ENCODE measurements around the gene BNIP3. TPM values are rescaled to one million over a fixed set of nuclear protein-coding genes. Genes with fewer than 3 reads are reported as not detected.

BNIP3 gene
- total RNA-seq, 1 donor from 2014 or later: 112 TPM

GRCh38 chr10:131961047-131961776 lies 20.5 kb downstream of the BNIP3 start:
- no peak overlapping the region for H3K4me3 Mint-ChIP-seq (ENCODE audit: unreplicated experiment)
- Histone ChIP-seq H4K20me1 (ENCODE audit: insufficient read depth, low read length) (peaks cover 4% of the 10 kb centered on the region), H3K36me3 (ENCODE audit: insufficient read depth, low read length) (peaks cover 14% of the 10 kb centered on the region), H3K4me1 (ENCODE audit: insufficient read depth, low read length) (no peaks in the 10 kb centered on the region), H3K27ac (ENCODE audit: low read depth, low read length) (no peak overlapping the region), H3K9me3 (ENCODE audit: insufficient read depth, low read depth, low read length) (no peaks in the 10 kb centered on the region), H3K4me3 (ENCODE audit: insufficient read depth, low read depth, low read length) (no peak overlapping the region), H3K79me2 (ENCODE audit: insufficient read depth, low read length) (no peaks in the 10 kb centered on the region), H3K27me3 (ENCODE audit: insufficient read depth, low read length) (no peaks in the 10 kb centered on the region), H3K4me2 (ENCODE audit: low read length) (no peak overlapping the region), H2AFZ (ENCODE audit: low read depth, low read length) (no peak overlapping the region), H3K9ac (ENCODE audit: low read length) (no peak overlapping the region)
- H3K27me3 Mint-ChIP-seq (ENCODE audit: low read depth, unreplicated experiment): no peaks in the 10 kb centered on the region
- DNase-seq (ENCODE audit: low read depth): no peak
- no peak overlapping the region for H3K27ac Mint-ChIP-seq (ENCODE audit: unreplicated experiment)
- no peak for TF ChIP-seq EZH2 (IDR thresholded peaks at IDR 0.05; ENCODE audit: insufficient read depth, low read length)
- TF ChIP-seq, protein P1, sequence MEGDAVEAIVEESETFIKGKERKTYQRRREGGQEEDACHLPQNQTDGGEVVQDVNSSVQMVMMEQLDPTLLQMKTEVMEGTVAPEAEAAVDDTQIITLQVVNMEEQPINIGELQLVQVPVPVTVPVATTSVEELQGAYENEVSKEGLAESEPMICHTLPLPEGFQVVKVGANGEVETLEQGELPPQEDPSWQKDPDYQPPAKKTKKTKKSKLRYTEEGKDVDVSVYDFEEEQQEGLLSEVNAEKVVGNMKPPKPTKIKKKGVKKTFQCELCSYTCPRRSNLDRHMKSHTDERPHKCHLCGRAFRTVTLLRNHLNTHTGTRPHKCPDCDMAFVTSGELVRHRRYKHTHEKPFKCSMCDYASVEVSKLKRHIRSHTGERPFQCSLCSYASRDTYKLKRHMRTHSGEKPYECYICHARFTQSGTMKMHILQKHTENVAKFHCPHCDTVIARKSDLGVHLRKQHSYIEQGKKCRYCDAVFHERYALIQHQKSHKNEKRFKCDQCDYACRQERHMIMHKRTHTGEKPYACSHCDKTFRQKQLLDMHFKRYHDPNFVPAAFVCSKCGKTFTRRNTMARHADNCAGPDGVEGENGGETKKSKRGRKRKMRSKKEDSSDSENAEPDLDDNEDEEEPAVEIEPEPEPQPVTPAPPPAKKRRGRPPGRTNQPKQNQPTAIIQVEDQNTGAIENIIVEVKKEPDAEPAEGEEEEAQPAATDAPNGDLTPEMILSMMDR (IDR thresholded peaks at IDR 0.05; ENCODE audit: insufficient read depth, low read depth, low read length): no peak
- peaks cover 2% of the 10 kb centered on the region for H3K4me1 Mint-ChIP-seq (ENCODE audit: low read depth, unreplicated experiment)
- no peak for FAIRE-seq
- peaks cover 6% of the 10 kb centered on the region for H3K36me3 Mint-ChIP-seq (ENCODE audit: low read depth, unreplicated experiment)
- no peaks in the 10 kb centered on the region for H3K9me3 Mint-ChIP-seq (ENCODE audit: unreplicated experiment)

DNA sequence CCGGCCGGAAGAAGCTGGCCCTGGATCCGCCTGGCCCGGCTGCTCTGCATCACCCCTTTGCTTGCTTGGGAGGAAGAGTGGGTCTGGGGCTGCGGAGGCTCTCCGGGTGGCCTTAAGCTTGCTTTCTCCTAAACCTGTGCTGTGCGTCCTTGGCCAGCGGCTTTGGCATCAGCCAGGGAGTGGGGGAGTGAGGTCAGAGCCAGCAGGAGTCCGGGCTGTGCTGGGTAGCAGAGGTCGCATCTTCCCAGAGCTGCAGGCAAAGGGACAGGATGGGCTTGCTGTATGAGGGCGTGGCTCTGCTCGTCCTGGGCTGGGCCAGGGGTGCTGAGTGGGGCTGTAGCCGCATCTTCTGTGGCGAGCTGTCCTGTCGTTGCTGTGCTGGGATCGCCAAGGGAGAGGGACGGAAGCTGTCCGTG lies 21.1 kb downstream of the BNIP3 start:
- Mint-ChIP-seq H3K4me3 (ENCODE audit: unreplicated experiment) (no peak overlapping the region), H3K27ac (ENCODE audit: unreplicated experiment) (no peak overlapping the region), H3K9me3 (ENCODE audit: unreplicated experiment) (no peaks in the 10 kb centered on the region), H3K27me3 (ENCODE audit: low read depth, unreplicated experiment) (no peaks in the 10 kb centered on the region), H3K4me1 (ENCODE audit: low read depth, unreplicated experiment) (peaks cover 2% of the 10 kb centered on the region), H3K36me3 (ENCODE audit: low read depth, unreplicated experiment) (peaks cover 9% of the 10 kb centered on the region)
- H3K4me1 ChIP-seq (ENCODE audit: insufficient read depth, low read length): no peaks in the 10 kb centered on the region
- H3K27ac ChIP-seq (ENCODE audit: low read depth, low read length): no peak overlapping the region
- H3K4me3 ChIP-seq (ENCODE audit: insufficient read depth, low read depth, low read length): no peak overlapping the region
- no peak for FAIRE-seq
- no peak for DNase-seq (ENCODE audit: low read depth)
- H3K4me2 ChIP-seq (ENCODE audit: low read length): no peak overlapping the region
- H3K9me3 ChIP-seq (ENCODE audit: insufficient read depth, low read depth, low read length): no peaks in the 10 kb centered on the region
- no peak overlapping the region for H2AFZ ChIP-seq (ENCODE audit: low read depth, low read length)
- no peak overlapping the region for H3K9ac ChIP-seq (ENCODE audit: low read length)
- no peaks in the 10 kb centered on the region for H3K27me3 ChIP-seq (ENCODE audit: insufficient read depth, low read length)
- peaks cover 16% of the 10 kb centered on the region for H3K36me3 ChIP-seq (ENCODE audit: insufficient read depth, low read length)
- TF ChIP-seq, protein P1 (IDR thresholded peaks at IDR 0.05; ENCODE audit: insufficient read depth, low read depth, low read length): no peak
- TF ChIP-seq EZH2 (IDR thresholded peaks at IDR 0.05; ENCODE audit: insufficient read depth, low read length): no peak
- H4K20me1 ChIP-seq (ENCODE audit: insufficient read depth, low read length): peaks cover 4% of the 10 kb centered on the region
- H3K79me2 ChIP-seq (ENCODE audit: insufficient read depth, low read length): no peaks in the 10 kb centered on the region

DNA sequence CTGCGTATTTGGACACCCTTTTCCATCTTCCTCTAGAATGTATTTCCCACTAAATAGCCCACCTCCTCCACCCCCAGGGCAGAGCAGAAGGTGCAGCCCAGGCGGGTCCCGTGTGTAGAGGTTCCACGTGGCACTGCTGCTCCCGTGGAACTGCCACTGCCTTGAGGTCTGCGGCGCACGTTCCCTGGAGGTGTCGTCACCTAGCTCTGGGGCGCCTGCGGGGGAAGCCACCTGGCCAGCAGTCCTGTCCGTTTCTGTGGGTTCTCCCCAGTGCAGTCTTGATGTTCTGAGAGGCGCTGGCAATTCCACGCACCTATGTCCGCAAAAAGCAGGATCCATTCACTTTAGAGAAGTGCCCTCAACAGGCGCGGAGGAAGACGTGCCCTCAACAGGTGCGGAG lies 21.9 kb downstream of the BNIP3 start:
- H3K4me3 ChIP-seq (ENCODE audit: insufficient read depth, low read depth, low read length): no peak overlapping the region
- no peak overlapping the region for H3K27ac ChIP-seq (ENCODE audit: low read depth, low read length)
- FAIRE-seq (no peak), DNase-seq (ENCODE audit: low read depth) (no peak)
- H3K4me1 ChIP-seq (ENCODE audit: insufficient read depth, low read length): no peaks in the 10 kb centered on the region
- TF ChIP-seq EZH2 (IDR thresholded peaks at IDR 0.05; ENCODE audit: insufficient read depth, low read length): no peak
- TF ChIP-seq, protein P1 (IDR thresholded peaks at IDR 0.05; ENCODE audit: insufficient read depth, low read depth, low read length): no peak
- H3K36me3 Mint-ChIP-seq (ENCODE audit: low read depth, unreplicated experiment): peaks cover 9% of the 10 kb centered on the region
- H2AFZ ChIP-seq (ENCODE audit: low read depth, low read length): no peak overlapping the region
- H3K9me3 Mint-ChIP-seq (ENCODE audit: unreplicated experiment): no peaks in the 10 kb centered on the region
- H3K4me3 Mint-ChIP-seq (ENCODE audit: unreplicated experiment): no peak overlapping the region
- no peaks in the 10 kb centered on the region for H3K79me2 ChIP-seq (ENCODE audit: insufficient read depth, low read length)
- peaks cover 2% of the 10 kb centered on the region for H3K4me1 Mint-ChIP-seq (ENCODE audit: low read depth, unreplicated experiment)
- H3K4me2 ChIP-seq (ENCODE audit: low read length): no peak overlapping the region
- peaks cover 10% of the 10 kb centered on the region for H4K20me1 ChIP-seq (ENCODE audit: insufficient read depth, low read length)
- H3K9ac ChIP-seq (ENCODE audit: low read length): no peak overlapping the region
- H3K27me3 Mint-ChIP-seq (ENCODE audit: low read depth, unreplicated experiment): no peaks in the 10 kb centered on the region
- no peaks in the 10 kb centered on the region for H3K9me3 ChIP-seq (ENCODE audit: insufficient read depth, low read depth, low read length)
- no peak overlapping the region for H3K27ac Mint-ChIP-seq (ENCODE audit: unreplicated experiment)
- H3K27me3 ChIP-seq (ENCODE audit: insufficient read depth, low read length): no peaks in the 10 kb centered on the region
- H3K36me3 ChIP-seq (ENCODE audit: insufficient read depth, low read length): peaks cover 20% of the 10 kb centered on the region

All from astrocyte (in vitro differentiated cells and primary cell).